HCT116 (cell line): Measurements from ENCODE around the gene RNF152. TPM values are rescaled to one million over a fixed set of nuclear protein-coding genes. Genes with fewer than 3 reads are reported as not detected.
"Not testable (repeated sequence)": the region's sequence is repeated elsewhere in the genome, so short reads cannot be mapped to it uniquely, and the experiment has no call there.

ENCODE experiments used
- ATAC-seq: fragments of 200-7000 bp; cut with Tn5 transposase; 2 replicates; pipeline ENCODE4 v1.9.1; 2020; ENCODE audit warnings: mild to moderate bottlenecking, moderate library complexity
- BruUV-seq: library from RNA; stranded (reverse); fragments of 400-500 nt; replicated peaks from 2 replicates; lab custom pipeline; 2021; lab: Mats Ljungman, UMichigan
- CTCF ChIA-PET: fragments of 300-600 bp; sonication (Branson Sonifier 250); formaldehyde crosslinking; loops from one replicate; lab custom pipeline; 2021; ENCODE audit warnings: antibody characterized with exemption; lab: Charles Lee
- POLR2A ChIA-PET: fragments of 300-600, 350-600 bp; sonication (Branson Sonifier 250); formaldehyde crosslinking; loops from one replicate; lab custom pipeline; 2021; ENCODE audit warnings: antibody characterized with exemption; lab: Charles Lee
- RAD21 ChIA-PET, 2 experiments: fragments of 300-600 bp; sonication (Branson Sonifier 250); formaldehyde crosslinking; loops; one replicate each; lab custom pipeline; 2023; ENCODE audit warnings: low total read pairs in 2 of 2; ENCODE audit not compliant: uncharacterized antibody in 2 of 2, unreplicated experiment in 2 of 2, low non-redundant PET in 1 of 2; lab: Charles Lee
- DNase-seq: peaks from one replicate; pipeline ENCODE4 v3.0.0-alpha.2; 2010; ENCODE audit warnings: low read depth, low spot score
- H2AFZ ChIP-seq: fragments of 200-600 bp; shearing (Covaris generic), sonication (generic); 2 replicates; pipeline ENCODE4 v1.6.1; 2017; ENCODE audit warnings: low read depth, mixed run types, mixed read lengths, antibody characterized with exemption, low read length; ENCODE audit not compliant: poor library complexity, severe bottlenecking
- H3K27ac ChIP-seq: 2 replicates; pipeline ENCODE4 v1.5.1; 2012; ENCODE audit warnings: low read depth, low read length
- H3K27me3 ChIP-seq: fragments of 200-600 bp; sonication (generic); 2 replicates; pipeline ENCODE4 v1.6.1; 2016; ENCODE audit warnings: mixed run types, low read length, mixed read lengths; ENCODE audit not compliant: insufficient read depth
- H3K36me3 ChIP-seq, 2 experiments: fragments of 200-500 bp in 1 of 2; fragments of 200-600 bp in 1 of 2; sonication (Bioruptor generic) in 1 of 2; sonication (generic) in 1 of 2; 2 replicates each; pipeline versions ENCODE4 v1.5.1 to v1.6.1; 2014 to 2016; ENCODE audit warnings: low read length in 2 of 2, inconsistent platforms in 1 of 2, mixed read lengths in 1 of 2, mixed run types in 1 of 2; ENCODE audit not compliant: insufficient read depth in 2 of 2, control insufficient read depth in 1 of 2
- H3K4me1 ChIP-seq, 2 experiments: fragments of 200-600 bp in 1 of 2; sonication (generic) in 1 of 2; 2 replicates each; pipeline versions ENCODE4 v1.5.1 to v1.6.1; 2012 to 2017; ENCODE audit warnings: low read length in 2 of 2, inconsistent platforms in 1 of 2, mild to moderate bottlenecking in 1 of 2, mixed read lengths in 1 of 2, mixed run types in 1 of 2, moderate library complexity in 1 of 2; ENCODE audit not compliant: insufficient read depth in 2 of 2, control insufficient read depth in 1 of 2
- H3K4me2 ChIP-seq: fragments of 200-600 bp; sonication (generic); 2 replicates; pipeline ENCODE4 v1.6.1; 2017; ENCODE audit warnings: mixed run types, low read length, mixed read lengths
- H3K4me3 ChIP-seq, 2 experiments: fragments of 200-600 bp in 1 of 2; sonication (generic) in 1 of 2; replicated peaks in 1 of 2; 2 replicates each; pipeline ENCODE4 v1.5.1; 2011 to 2016; ENCODE audit warnings: low read length in 2 of 2, control low read depth in 1 of 2, low read depth in 1 of 2, mild to moderate bottlenecking in 1 of 2, mixed read lengths in 1 of 2, mixed run types in 1 of 2
- H3K79me2 ChIP-seq: fragments of 200-600 bp; sonication (generic); 2 replicates; pipeline ENCODE4 v1.6.1; 2017; ENCODE audit warnings: mild to moderate bottlenecking, mixed run types, low read length, moderate library complexity, mixed read lengths; ENCODE audit not compliant: insufficient read depth
- H3K9ac ChIP-seq: fragments of 200-600 bp; sonication (generic); 2 replicates; pipeline ENCODE4 v1.6.1; 2016; ENCODE audit warnings: low read length, mixed read lengths
- H3K9me2 ChIP-seq: fragments of 200-600 bp; sonication (generic), shearing (Covaris generic); 2 replicates; pipeline ENCODE4 v1.6.1; 2017; ENCODE audit warnings: mixed run types, mild to moderate bottlenecking, moderate library complexity; ENCODE audit not compliant: insufficient read depth
- H3K9me3 ChIP-seq, 2 experiments: fragments of 200-500 bp in 1 of 2; fragments of 200-600 bp in 1 of 2; sonication (Bioruptor generic) in 1 of 2; sonication (generic) in 1 of 2; 2 replicates each; pipeline ENCODE4 v1.6.1; 2014 to 2017; ENCODE audit warnings: low read length in 2 of 2, mixed read lengths in 2 of 2, inconsistent platforms in 1 of 2, low read depth in 1 of 2, mild to moderate bottlenecking in 1 of 2, mixed run types in 1 of 2, moderate library complexity in 1 of 2; ENCODE audit not compliant: control insufficient read depth in 1 of 2, insufficient read depth in 1 of 2
- H4K20me1 ChIP-seq: fragments of 200-600 bp; sonication (generic), shearing (Covaris generic); 2 replicates; pipeline ENCODE4 v1.6.1; 2017; ENCODE audit warnings: mixed run types, mild to moderate bottlenecking, moderate library complexity; ENCODE audit not compliant: insufficient read depth
- CTCF ChIP-seq, 3 experiments: fragments of 200-600 bp in 1 of 3; sonication (generic) in 1 of 3; IDR thresholded peaks in 2 of 3; conservative IDR thresholded peaks in 1 of 3; 2 replicates each; pipeline ENCODE4 v1.5.1; 2012 to 2017; ENCODE audit warnings: low read depth in 2 of 3, low read length in 2 of 3, antibody characterized with exemption in 1 of 3, borderline replicate concordance in 1 of 3, control low read depth in 1 of 3, mild to moderate bottlenecking in 1 of 3, mixed read lengths in 1 of 3, mixed run types in 1 of 3, moderate library complexity in 1 of 3; ENCODE audit not compliant: insufficient read depth in 1 of 3
- EGR1 ChIP-seq: IDR thresholded peaks from 2 replicates; pipeline ENCODE4 v1.6.1; 2012; ENCODE audit warnings: low read depth
- ELF1 ChIP-seq: IDR thresholded peaks from 2 replicates; pipeline ENCODE4 v1.6.1; 2012; ENCODE audit warnings: low read depth, borderline replicate concordance
- EZH2 ChIP-seq: fragments of 200-600 bp; sonication (generic); IDR thresholded peaks from 2 replicates; pipeline ENCODE4 v1.6.1; 2017; ENCODE audit warnings: antibody characterized with exemption, mixed run types
- FOSL1 ChIP-seq: IDR thresholded peaks from 2 replicates; pipeline ENCODE4 v1.6.1; 2012; ENCODE audit warnings: low read depth
- JUND ChIP-seq: IDR thresholded peaks from 2 replicates; pipeline ENCODE4 v1.6.1; 2012
- MAX ChIP-seq: IDR thresholded peaks from 2 replicates; pipeline ENCODE4 v1.6.1; 2012
- POLR2A ChIP-seq: IDR thresholded peaks from 2 replicates; pipeline ENCODE4 v1.7.0; 2011; ENCODE audit warnings: borderline replicate concordance; ENCODE audit not compliant: insufficient read depth, insufficient read length; ENCODE audit errors: extremely low read depth
- RAD21 ChIP-seq: IDR thresholded peaks from 2 replicates; pipeline ENCODE4 v1.6.1; 2012; ENCODE audit warnings: low read depth, mild to moderate bottlenecking
- SP1 ChIP-seq: IDR thresholded peaks from 2 replicates; pipeline ENCODE4 v1.6.1; 2012; ENCODE audit warnings: low read depth
- SRF ChIP-seq: IDR thresholded peaks from 2 replicates; pipeline ENCODE4 v1.6.1; 2012; ENCODE audit warnings: low read depth
- YY1 ChIP-seq: IDR thresholded peaks from 2 replicates; pipeline ENCODE4 v1.6.1; 2011; ENCODE audit warnings: low read length, low read depth, moderate library complexity, mild to moderate bottlenecking; ENCODE audit not compliant: insufficient replicate concordance; ENCODE audit errors: extremely low read depth
- ZBTB33 ChIP-seq: IDR thresholded peaks from 2 replicates; pipeline ENCODE4 v1.6.1; 2011; ENCODE audit warnings: mild to moderate bottlenecking, low read length, moderate library complexity; ENCODE audit not compliant: insufficient replicate concordance; ENCODE audit errors: extremely low read depth
- ZFX ChIP-seq: fragments of 450-650 bp; IDR thresholded peaks from 2 replicates; pipeline ENCODE4 v1.6.1; 2017
- ZNF274 ChIP-seq: fragments of 200-500 bp; sonication (Bioruptor generic); IDR thresholded peaks from 2 replicates; pipeline ENCODE4 v1.6.1; 2014; ENCODE audit warnings: mild to moderate bottlenecking, low read depth, low read length, inconsistent platforms
- intact Hi-C: fragments of 100-400 bp; cut with micrococcal nuclease; formaldehyde crosslinking; loops from 2 replicates; pipeline ENCODE4 v1.10.0; 2022
- total RNA-seq: library from RNA; stranded (reverse); gene quantifications from one replicate; pipeline ENCODE4 v1.2.1, GENCODE V29; 2021; ENCODE audit not compliant: unreplicated experiment

The RNF152 gene
- total RNA-seq, 1 experiment from 2014 or later = 0.47 TPM

- TF ChIP-seq JUND = no peak
Measured at GRCh38 chr18:61791031-61791430, 101.8 kb downstream of the RNF152 start (continued).

- RAD21 ChIA-PET, H4K20me1 ChIP-seq, POLR2A ChIA-PET, DNase-seq, H2AFZ ChIP-seq, H3K9me2 ChIP-seq, H3K79me2 ChIP-seq, ATAC-seq, CTCF ChIA-PET, intact Hi-C loops, H3K4me2 ChIP-seq, H3K4me1 ChIP-seq, H3K27ac ChIP-seq, BruUV-seq, H3K36me3 ChIP-seq, H3K4me3 ChIP-seq, H3K9ac ChIP-seq, H3K9me3 ChIP-seq: not testable (repeated sequence)
- 0 out of 2 replicates have a peak, but pooled peaks cover 10% of the 10 kb centered on the region for H3K27me3 ChIP-seq
Measured at GRCh38 chr18:61787011-61787670, 105.7 kb downstream of the RNF152 start.

GRCh38 chr18:61785588-61785987 is 107.2 kb downstream of the RNF152 start:
- Histone ChIP-seq H3K9me3 (no peaks in the 10 kb centered on the region), H3K27me3 (peaks cover 3% of the 10 kb centered on the region; the same call in 1 of the 2 replicates), H3K36me3 (no peaks in the 10 kb centered on the region), H3K9me2 (no peaks in the 10 kb centered on the region), H3K27ac (no peak overlapping the region), H3K79me2 (no peaks in the 10 kb centered on the region), H3K9ac (no peak overlapping the region), H3K4me2 (no peak overlapping the region), H4K20me1 (no peaks in the 10 kb centered on the region), H2AFZ (no peak overlapping the region), H3K4me1 (no peaks in the 10 kb centered on the region), H3K4me3 (no peak overlapping the region)
- ChIA-PET RAD21 (no interaction called here), CTCF (no interaction called here), POLR2A (no interaction called here)
- BruUV-seq = no TSS peak
- intact Hi-C loops = no loop called here
- DNase-seq = no peak
- no peak for ATAC-seq
- TF ChIP-seq MAX (no peak), EZH2 (no peak), CTCF (IDR thresholded peaks at IDR 0.05 in 2 of 3, conservative IDR thresholded peaks at IDR 0.05 in 1 of 3; ENCODE audit: borderline replicate concordance in 1 of 3, insufficient read depth in 1 of 3, low read depth in 2 of 3, low read length in 2 of 3) (no peak), YY1 (no peak), ZFX (no peak), POLR2A (no peak), RAD21 (no peak), SP1 (no peak), JUND (no peak), ELF1 (no peak), FOSL1 (no peak), SRF (no peak), ZBTB33 (no peak), EGR1 (no peak), ZNF274 (no peak)
